MM.1S (cell line): Measurements from ENCODE around the gene WIF1.

Source experiments
- DNase-seq: peaks from one replicate; pipeline ENCODE4 v3.0.0-alpha.2; 2015
- H2AFZ ChIP-seq: fragments of 300-600 bp; sonication (generic); 2 replicates; pipeline ENCODE4 v1.6.0; 2016; ENCODE audit warnings: antibody characterized with exemption, low read length
- H3F3A ChIP-seq: fragments of 300-600 bp; sonication (generic); 2 replicates; pipeline ENCODE4 v1.6.1; 2016; ENCODE audit warnings: mild to moderate bottlenecking, antibody characterized with exemption, low read length, moderate library complexity, mixed read lengths; ENCODE audit not compliant: insufficient read depth
- H3K27ac ChIP-seq: fragments of 300-600 bp; sonication (generic); 2 replicates; pipeline ENCODE4 v1.5.1; 2016; ENCODE audit warnings: mild to moderate bottlenecking, low read length
- H3K27me3 ChIP-seq: fragments of 300-600 bp; sonication (generic); replicated peaks from 2 replicates; pipeline ENCODE4 v1.6.0; 2016; ENCODE audit warnings: low read length; ENCODE audit not compliant: insufficient read depth
- H3K36me3 ChIP-seq: fragments of 300-600 bp; sonication (generic); replicated peaks from 2 replicates; pipeline ENCODE4 v1.6.1; 2016; ENCODE audit warnings: mild to moderate bottlenecking, low read length, mixed read lengths; ENCODE audit not compliant: insufficient read depth
- H3K4me1 ChIP-seq: fragments of 300-600 bp; sonication (generic); 2 replicates; pipeline ENCODE4 v1.6.1; 2016; ENCODE audit warnings: low read length, mixed read lengths
- H3K4me2 ChIP-seq: fragments of 300-600 bp; sonication (generic); 2 replicates; pipeline ENCODE4 v1.6.0; 2016; ENCODE audit warnings: low read depth, low read length
- H3K4me3 ChIP-seq: fragments of 300-600 bp; sonication (generic); 2 replicates; pipeline ENCODE4 v1.5.1; 2016; ENCODE audit warnings: low read length, mixed read lengths
- H3K79me2 ChIP-seq: fragments of 300-600 bp; sonication (generic); 2 replicates; pipeline ENCODE4 v1.6.1; 2016; ENCODE audit warnings: mixed run types, low read length, mixed read lengths
- H3K9ac ChIP-seq: fragments of 300-600 bp; sonication (generic); 2 replicates; pipeline ENCODE4 v1.6.1; 2016; ENCODE audit warnings: low read length, mixed read lengths
- H3K9me2 ChIP-seq: fragments of 300-600 bp; sonication (generic); replicated peaks from 2 replicates; pipeline ENCODE4 v1.6.1; 2016; ENCODE audit warnings: mild to moderate bottlenecking, low read length, mixed read lengths; ENCODE audit not compliant: insufficient read depth
- H3K9me3 ChIP-seq: fragments of 300-600 bp; sonication (generic); replicated peaks from 2 replicates; pipeline ENCODE4 v1.6.1; 2016; ENCODE audit warnings: mild to moderate bottlenecking, low read length, mixed read lengths; ENCODE audit not compliant: insufficient read depth
- H4K20me1 ChIP-seq: fragments of 300-600 bp; sonication (generic); 2 replicates; pipeline ENCODE4 v1.6.1; 2016; ENCODE audit warnings: mild to moderate bottlenecking, low read length, moderate library complexity, mixed read lengths; ENCODE audit not compliant: insufficient read depth
- EZH2 ChIP-seq: fragments of 300-600 bp; sonication (generic); optimal IDR thresholded peaks from 2 replicates; pipeline ENCODE3; 2017; ENCODE audit warnings: low read depth, mild to moderate bottlenecking, antibody characterized with exemption, low read length, mixed read lengths
- EZH2phosphoT487 ChIP-seq: fragments of 300-600 bp; sonication (generic); IDR thresholded peaks from 2 replicates; pipeline ENCODE4 v1.6.1; 2018; ENCODE audit warnings: antibody characterized with exemption, low read length
- TF ChIP-seq, protein P1 (sequence below): fragments of 300-600 bp; sonication (generic); IDR thresholded peaks from 2 replicates; pipeline ENCODE4 v1.5.1; 2016; ENCODE audit warnings: antibody characterized with exemption, low read length, mixed read lengths

Gene WIF1

GRCh38 chr12:65168681-65169319 lies 47.7 kb upstream of the WIF1 start:
- Histone ChIP-seq H3K4me3 (peak overlapping the region; percentile 86), H3K27ac (peak overlapping the region; percentile 90), H3K9ac (peak overlapping the region; percentile 97), H3F3A (peaks cover 16% of the 10 kb centered on the region), H3K36me3 (no peaks in the 10 kb centered on the region; the same call in 1 of the 2 replicates), H3K4me1 (peaks cover 19% of the 10 kb centered on the region), H2AFZ (peak overlapping the region; percentile 88), H4K20me1 (peaks cover 33% of the 10 kb centered on the region), H3K9me2 (no peaks in the 10 kb centered on the region), H3K27me3 (no peaks in the 10 kb centered on the region), H3K9me3 (no peaks in the 10 kb centered on the region), H3K4me2 (peak overlapping the region; percentile 61), H3K79me2 (peaks cover 53% of the 10 kb centered on the region)
- TF ChIP-seq, protein P1, sequence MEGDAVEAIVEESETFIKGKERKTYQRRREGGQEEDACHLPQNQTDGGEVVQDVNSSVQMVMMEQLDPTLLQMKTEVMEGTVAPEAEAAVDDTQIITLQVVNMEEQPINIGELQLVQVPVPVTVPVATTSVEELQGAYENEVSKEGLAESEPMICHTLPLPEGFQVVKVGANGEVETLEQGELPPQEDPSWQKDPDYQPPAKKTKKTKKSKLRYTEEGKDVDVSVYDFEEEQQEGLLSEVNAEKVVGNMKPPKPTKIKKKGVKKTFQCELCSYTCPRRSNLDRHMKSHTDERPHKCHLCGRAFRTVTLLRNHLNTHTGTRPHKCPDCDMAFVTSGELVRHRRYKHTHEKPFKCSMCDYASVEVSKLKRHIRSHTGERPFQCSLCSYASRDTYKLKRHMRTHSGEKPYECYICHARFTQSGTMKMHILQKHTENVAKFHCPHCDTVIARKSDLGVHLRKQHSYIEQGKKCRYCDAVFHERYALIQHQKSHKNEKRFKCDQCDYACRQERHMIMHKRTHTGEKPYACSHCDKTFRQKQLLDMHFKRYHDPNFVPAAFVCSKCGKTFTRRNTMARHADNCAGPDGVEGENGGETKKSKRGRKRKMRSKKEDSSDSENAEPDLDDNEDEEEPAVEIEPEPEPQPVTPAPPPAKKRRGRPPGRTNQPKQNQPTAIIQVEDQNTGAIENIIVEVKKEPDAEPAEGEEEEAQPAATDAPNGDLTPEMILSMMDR = no peak
- TF ChIP-seq EZH2 = no peak
- TF ChIP-seq EZH2phosphoT487 = no peak
- DNase-seq = peak; percentile 65

- Histone ChIP-seq H3K36me3 (no peaks in the 10 kb centered on the region), H3K27me3 (no peaks in the 10 kb centered on the region), H3F3A (peaks cover 11% of the 10 kb centered on the region), H3K9ac (no peak overlapping the region), H3K9me3 (no peaks in the 10 kb centered on the region), H3K4me3 (no peak overlapping the region), H3K4me2 (no peak overlapping the region), H3K27ac (no peak overlapping the region), H3K79me2 (peaks cover 13% of the 10 kb centered on the region), H3K9me2 (no peaks in the 10 kb centered on the region), H2AFZ (no peak overlapping the region), H3K4me1 (peaks cover 11% of the 10 kb centered on the region), H4K20me1 (no peaks in the 10 kb centered on the region)
- peak; percentile 38 for DNase-seq
- TF ChIP-seq EZH2phosphoT487 (no peak), EZH2 (no peak)
- TF ChIP-seq, protein P1 = no peak
Measured at GRCh38 chr12:65164774-65165173, 43.7 kb upstream of the WIF1 start.

DNA sequence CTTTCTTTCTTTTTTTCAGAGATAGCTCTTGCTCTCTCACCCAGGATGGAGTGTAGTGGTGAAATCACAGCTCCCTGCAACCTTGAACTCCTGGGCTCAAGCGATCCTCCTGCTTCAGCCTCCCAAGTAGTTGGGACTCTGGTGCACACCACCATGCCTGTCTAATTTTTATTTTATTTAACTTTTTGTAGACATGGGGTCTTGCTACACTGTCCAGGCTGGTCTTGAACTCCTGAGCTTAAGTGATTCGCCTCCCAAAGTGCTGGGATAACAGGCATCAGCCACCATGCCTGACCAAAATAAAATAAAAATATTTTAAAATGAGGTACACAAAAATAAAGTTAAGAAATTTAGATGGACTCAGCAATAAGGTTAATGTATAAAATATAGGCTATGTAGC lies 43.1 kb upstream of the WIF1 start:
- Histone ChIP-seq H3K36me3 (no peaks in the 10 kb centered on the region), H3K4me2 (no peak overlapping the region), H2AFZ (no peak overlapping the region), H3K27me3 (no peaks in the 10 kb centered on the region), H3K9ac (no peak overlapping the region), H3F3A (peaks cover 10% of the 10 kb centered on the region), H3K4me1 (peaks cover 11% of the 10 kb centered on the region), H3K9me3 (no peaks in the 10 kb centered on the region), H3K79me2 (peaks cover 9% of the 10 kb centered on the region; the same call in 1 of the 2 replicates), H3K9me2 (no peaks in the 10 kb centered on the region), H4K20me1 (no peaks in the 10 kb centered on the region), H3K4me3 (no peak overlapping the region), H3K27ac (no peak overlapping the region)
- TF ChIP-seq EZH2 = no peak
- TF ChIP-seq, protein P1 = no peak
- TF ChIP-seq EZH2phosphoT487 = no peak
- no peak for DNase-seq
